Endodermal cell (in vitro differentiated cells): ENCODE data around the gene DLG1. TPM values are rescaled to one million over a fixed set of nuclear protein-coding genes. Genes with fewer than 3 reads are reported as not detected.
A peak's percentile ranks its signal among the peaks of the same experiment; 100 is the strongest.

Source experiments
- DNase-seq: peaks from one replicate; pipeline ENCODE4 v3.0.0-alpha.2; 2017
- H3K27ac ChIP-seq: 2 replicates; pipeline ENCODE4 v1.5.1; 2013; ENCODE audit warnings: mild to moderate bottlenecking, low read depth, low read length, moderate library complexity
- H3K27me3 ChIP-seq: 2 replicates; pipeline ENCODE4 v1.6.1; 2013; ENCODE audit warnings: mild to moderate bottlenecking, low read length, moderate library complexity; ENCODE audit not compliant: insufficient read depth, control insufficient read depth, poor library complexity, severe bottlenecking
- H3K36me3 ChIP-seq: 2 replicates; pipeline ENCODE4 v1.7.0; 2013; ENCODE audit warnings: mild to moderate bottlenecking, low read length, moderate library complexity; ENCODE audit not compliant: control insufficient read depth, insufficient read depth
- H3K4me1 ChIP-seq: one replicate; pipeline ENCODE4 v1.7.0; 2013; ENCODE audit warnings: low read length; ENCODE audit not compliant: control insufficient read depth, insufficient read depth
- H3K4me3 ChIP-seq: 2 replicates; pipeline ENCODE4 v1.5.1; 2013; ENCODE audit warnings: mild to moderate bottlenecking, low read length, moderate library complexity
- H3K9ac ChIP-seq: 2 replicates; pipeline ENCODE4 v1.6.1; 2013; ENCODE audit warnings: mild to moderate bottlenecking, low read length, moderate library complexity; ENCODE audit not compliant: poor library complexity, severe bottlenecking; ENCODE audit errors: extremely low read depth
- H3K9me3 ChIP-seq: 2 replicates; pipeline ENCODE4 v1.6.1; 2013; ENCODE audit warnings: mild to moderate bottlenecking, low read length, moderate library complexity; ENCODE audit not compliant: control insufficient read depth
- H3K27ac Mint-ChIP-seq: 2 replicates; pipeline ENCODE4 v1.8.0; 2020; ENCODE audit warnings: mixed read lengths
- H3K27me3 Mint-ChIP-seq: 2 replicates; pipeline ENCODE4 v1.8.0; 2021; ENCODE audit warnings: mild to moderate bottlenecking, mixed read lengths; ENCODE audit not compliant: insufficient read depth
- H3K36me3 Mint-ChIP-seq: 2 replicates; pipeline ENCODE4 v1.8.0; 2020; ENCODE audit warnings: low read depth, mixed read lengths
- H3K4me1 Mint-ChIP-seq: 2 replicates; pipeline ENCODE4 v1.8.0; 2020; ENCODE audit warnings: mixed read lengths
- H3K4me3 Mint-ChIP-seq: 2 replicates; pipeline ENCODE4 v1.8.0; 2020; ENCODE audit warnings: mild to moderate bottlenecking, moderate library complexity, mixed read lengths
- H3K9me3 Mint-ChIP-seq: 2 replicates; pipeline ENCODE4 v1.8.0; 2020; ENCODE audit warnings: mild to moderate bottlenecking, mixed read lengths
- WGBS, 2 experiments: methylation state at CpG; one replicate each; pipeline versions ENCODE4 v1.1.5 to v1.1.7; 2013; ENCODE audit warnings: missing lambda C conversion rate in 2 of 2, mixed read lengths in 1 of 2; ENCODE audit not compliant: insufficient coverage in 1 of 2, insufficient read length in 1 of 2; 5-methylcytosine and 5-hydroxymethylcytosine counted together
- total RNA-seq, 2 donors: library from RNA; stranded (reverse); fragmentation: NEBNext Ultra II Directional in 1 of 2; extraction: Animal tissue kit (Norgen Biotek cat#: 25700) in 1 of 2; gene quantifications; 2 replicates in 1 of 2; 3 replicates in 1 of 2; pipeline ENCODE4 v1.2.1, GENCODE V29; 2021
- TF ChIP-seq, protein P1 (sequence below): fragments of 200-600 bp; sonication (generic); conservative IDR thresholded peaks from 2 replicates; pipeline ENCODE4 v1.5.0; 2021; ENCODE audit warnings: antibody characterized with exemption, mild to moderate bottlenecking

DLG1 gene
- total RNA-seq, 2 donors from 2014 or later: 78.7 to 96.9 TPM

DNA sequence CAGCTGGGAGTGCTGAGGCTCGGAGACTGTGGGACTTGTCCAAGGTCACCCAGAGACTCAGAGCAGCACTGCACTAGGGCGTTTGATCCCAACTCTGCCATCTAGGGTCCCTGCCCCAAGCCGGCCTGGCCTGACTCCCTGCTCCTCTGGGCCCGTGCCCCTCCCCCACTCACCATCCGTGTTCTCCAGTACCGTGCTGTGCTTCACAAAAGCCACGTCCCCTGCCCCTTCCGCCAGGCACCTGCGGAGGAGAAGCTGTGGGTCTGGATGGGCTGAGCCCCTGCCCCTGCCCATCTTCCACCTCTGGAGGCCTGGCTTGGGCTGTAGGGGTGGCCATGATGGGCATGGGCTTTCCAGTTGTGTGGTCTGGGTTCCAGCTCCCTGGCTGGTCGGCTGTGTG, 277.2 kb downstream of the DLG1 start:
- H3K4me3 ChIP-seq: no peak overlapping the region
- Mint-ChIP-seq H3K4me1 (peaks cover 17% of the 10 kb centered on the region), H3K4me3 (no peak overlapping the region), H3K27me3 (peaks cover 13% of the 10 kb centered on the region), H3K36me3 (peaks cover 5% of the 10 kb centered on the region), H3K9me3 (no peaks in the 10 kb centered on the region), H3K27ac (no peak overlapping the region)
- no peaks in the 10 kb centered on the region for H3K9me3 ChIP-seq
- WGBS, 2 experiments: 61 to 73% methylated on average over 7 to 10 of the region's 10 CpGs
- TF ChIP-seq, protein P1, sequence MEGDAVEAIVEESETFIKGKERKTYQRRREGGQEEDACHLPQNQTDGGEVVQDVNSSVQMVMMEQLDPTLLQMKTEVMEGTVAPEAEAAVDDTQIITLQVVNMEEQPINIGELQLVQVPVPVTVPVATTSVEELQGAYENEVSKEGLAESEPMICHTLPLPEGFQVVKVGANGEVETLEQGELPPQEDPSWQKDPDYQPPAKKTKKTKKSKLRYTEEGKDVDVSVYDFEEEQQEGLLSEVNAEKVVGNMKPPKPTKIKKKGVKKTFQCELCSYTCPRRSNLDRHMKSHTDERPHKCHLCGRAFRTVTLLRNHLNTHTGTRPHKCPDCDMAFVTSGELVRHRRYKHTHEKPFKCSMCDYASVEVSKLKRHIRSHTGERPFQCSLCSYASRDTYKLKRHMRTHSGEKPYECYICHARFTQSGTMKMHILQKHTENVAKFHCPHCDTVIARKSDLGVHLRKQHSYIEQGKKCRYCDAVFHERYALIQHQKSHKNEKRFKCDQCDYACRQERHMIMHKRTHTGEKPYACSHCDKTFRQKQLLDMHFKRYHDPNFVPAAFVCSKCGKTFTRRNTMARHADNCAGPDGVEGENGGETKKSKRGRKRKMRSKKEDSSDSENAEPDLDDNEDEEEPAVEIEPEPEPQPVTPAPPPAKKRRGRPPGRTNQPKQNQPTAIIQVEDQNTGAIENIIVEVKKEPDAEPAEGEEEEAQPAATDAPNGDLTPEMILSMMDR: no peak
- no peaks in the 10 kb centered on the region for H3K36me3 ChIP-seq
- no peak overlapping the region for H3K27ac ChIP-seq
- peak; percentile 74 for DNase-seq
- H3K27me3 ChIP-seq: no peaks in the 10 kb centered on the region
- no peak overlapping the region for H3K9ac ChIP-seq
- H3K4me1 ChIP-seq: no peaks in the 10 kb centered on the region

DNA sequence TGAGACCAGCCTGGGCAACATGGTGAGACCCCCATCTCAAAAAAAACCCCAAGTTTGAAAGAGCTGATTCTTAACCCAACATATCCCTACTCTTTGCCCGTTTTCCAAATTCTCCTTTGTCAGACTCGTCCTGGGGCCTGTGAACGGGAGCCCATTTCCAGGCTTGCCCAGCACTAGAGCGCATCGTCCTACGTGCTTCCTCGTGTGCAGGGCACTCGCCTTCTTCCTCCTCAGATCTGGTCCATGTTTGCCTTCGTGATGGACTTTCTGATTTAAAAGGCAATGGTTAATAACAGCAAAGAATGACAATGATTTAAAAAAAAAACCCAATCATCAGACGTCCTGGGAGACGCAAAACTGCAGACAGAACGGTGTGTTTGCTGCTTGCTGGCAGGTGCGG, 278.9 kb downstream of the DLG1 start:
- 94% methylated on average over 12 to 13 of the region's 13 CpGs for WGBS, 2 experiments
- TF ChIP-seq, protein P1: no peak
- no peaks in the 10 kb centered on the region for H3K36me3 Mint-ChIP-seq
- H3K9me3 Mint-ChIP-seq: no peaks in the 10 kb centered on the region
- Histone ChIP-seq H3K36me3 (no peaks in the 10 kb centered on the region), H3K27me3 (no peaks in the 10 kb centered on the region), H3K9me3 (no peaks in the 10 kb centered on the region), H3K9ac (no peak overlapping the region), H3K27ac (no peak overlapping the region), H3K4me1 (no peaks in the 10 kb centered on the region), H3K4me3 (no peak overlapping the region)
- H3K4me1 Mint-ChIP-seq: peaks cover 17% of the 10 kb centered on the region
- peaks cover 3% of the 10 kb centered on the region for H3K27me3 Mint-ChIP-seq
- H3K4me3 Mint-ChIP-seq: no peak overlapping the region
- no peak overlapping the region for H3K27ac Mint-ChIP-seq
- DNase-seq: no peak

DNA sequence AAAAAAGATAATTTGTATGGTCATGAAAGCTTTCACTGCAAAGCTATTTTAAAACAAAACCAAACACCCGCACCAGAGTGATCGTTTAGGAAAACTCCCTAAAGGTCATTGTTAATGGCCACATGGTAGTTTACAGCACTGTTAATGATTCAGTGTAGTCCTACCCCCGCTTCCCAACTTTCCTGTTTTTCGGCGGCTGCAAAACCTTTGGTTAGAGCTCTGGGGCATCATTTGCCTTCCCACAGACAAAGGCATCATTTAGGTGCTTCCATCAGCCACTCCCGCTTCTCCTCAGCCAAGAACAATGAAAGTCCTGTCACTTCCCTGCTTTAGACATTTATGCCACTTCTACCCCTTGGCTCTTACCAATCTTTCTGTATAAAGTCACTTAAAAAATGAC, 279.4 kb downstream of the DLG1 start:
- 89% methylated on average over 6 of the region's 6 CpGs for WGBS, 2 experiments

More for the DNA sequence above, 279.4 kb downstream of the DLG1 start:
- H3K27me3 Mint-ChIP-seq: peaks cover 5% of the 10 kb centered on the region
- H3K4me1 Mint-ChIP-seq: peaks cover 17% of the 10 kb centered on the region
- Histone ChIP-seq H3K9ac (no peak overlapping the region), H3K4me3 (no peak overlapping the region), H3K27ac (no peak overlapping the region), H3K4me1 (no peaks in the 10 kb centered on the region), H3K9me3 (no peaks in the 10 kb centered on the region), H3K27me3 (no peaks in the 10 kb centered on the region), H3K36me3 (no peaks in the 10 kb centered on the region)
- no peak overlapping the region for H3K27ac Mint-ChIP-seq
- H3K4me3 Mint-ChIP-seq: no peak overlapping the region
- no peak for DNase-seq
- no peaks in the 10 kb centered on the region for H3K36me3 Mint-ChIP-seq
- H3K9me3 Mint-ChIP-seq: no peaks in the 10 kb centered on the region
- TF ChIP-seq, protein P1: no peak
